Measurements from ENCODE around the gene MYOZ1.
"Not testable (repeated sequence)": the region's sequence is repeated elsewhere in the genome, so short reads cannot be mapped to it uniquely, and the experiment has no call there.

The MYOZ1 gene

GRCh38 chr10:73647211-73647874, 6.1 kb upstream of the MYOZ1 start:
- peak; percentile 26 for DNase-seq

DNA sequence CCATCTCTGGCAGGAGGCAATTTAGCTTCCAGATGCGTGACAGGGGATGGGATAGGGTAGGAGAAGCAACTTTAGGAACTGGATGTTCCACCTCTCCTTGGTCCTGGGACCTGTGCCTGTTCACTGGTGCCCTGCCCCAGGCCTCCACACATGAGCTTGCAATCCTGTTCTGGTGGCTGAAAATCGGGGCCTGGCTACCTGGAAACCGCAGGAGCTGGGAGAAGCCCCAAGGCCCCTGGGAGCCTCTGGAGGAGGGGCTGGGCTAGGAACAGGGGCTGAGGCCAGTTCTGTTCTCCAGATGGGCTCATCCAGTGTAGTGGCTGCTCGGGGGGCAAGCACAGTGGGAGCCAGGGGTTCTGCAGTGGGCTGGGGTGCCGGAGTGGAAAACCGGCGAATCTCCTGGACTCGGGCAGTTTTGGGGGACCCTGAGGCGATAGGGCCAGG, 5.3 kb upstream of the MYOZ1 start:
- no peak for DNase-seq

GRCh38 chr10:73645251-73645650, 4.0 kb upstream of the MYOZ1 start:
- DNase-seq: no peak

GRCh38 chr10:73644767-73645166, 3.5 kb upstream of the MYOZ1 start:
- no peak for DNase-seq

DNA sequence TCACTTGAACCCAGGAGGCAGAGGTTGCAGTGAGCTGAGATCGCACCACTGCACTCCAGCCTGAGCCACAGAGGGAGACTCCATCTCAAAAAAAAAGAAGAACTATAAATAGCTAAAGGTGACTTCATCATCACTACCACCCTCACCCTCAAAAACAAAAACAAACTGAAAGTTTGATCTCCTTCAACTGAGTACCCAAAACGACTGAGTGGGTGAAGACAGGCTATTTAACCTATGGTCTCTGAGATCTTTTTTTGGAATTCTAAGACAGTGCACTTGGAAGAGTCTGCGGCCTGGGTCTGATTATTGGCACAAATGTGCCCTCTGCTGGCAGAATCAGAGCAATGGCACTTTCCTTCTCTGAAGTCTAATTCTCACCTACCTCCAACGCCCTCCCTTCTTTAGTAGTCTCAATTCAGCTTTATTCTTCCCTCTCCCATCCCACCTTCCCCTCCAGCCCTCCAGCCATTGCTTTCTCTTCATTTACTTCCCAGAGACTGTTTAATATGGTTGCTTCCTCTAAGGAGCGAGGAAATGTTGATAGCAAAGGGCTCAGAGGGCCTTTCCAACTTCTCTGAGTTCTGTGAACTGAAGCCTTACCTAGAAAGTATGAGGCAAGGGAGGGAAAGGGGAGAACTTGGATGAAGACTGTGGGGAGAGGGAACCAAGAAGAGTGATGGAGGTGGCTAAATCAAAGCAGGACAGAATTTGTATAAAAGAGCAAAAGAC, 2.9 kb upstream of the MYOZ1 start:
- peak; percentile 77 for DNase-seq

- no peak for DNase-seq
These were observed 2.1 kb upstream of the MYOZ1 start for GRCh38 chr10:73643362-73643761.

DNA sequence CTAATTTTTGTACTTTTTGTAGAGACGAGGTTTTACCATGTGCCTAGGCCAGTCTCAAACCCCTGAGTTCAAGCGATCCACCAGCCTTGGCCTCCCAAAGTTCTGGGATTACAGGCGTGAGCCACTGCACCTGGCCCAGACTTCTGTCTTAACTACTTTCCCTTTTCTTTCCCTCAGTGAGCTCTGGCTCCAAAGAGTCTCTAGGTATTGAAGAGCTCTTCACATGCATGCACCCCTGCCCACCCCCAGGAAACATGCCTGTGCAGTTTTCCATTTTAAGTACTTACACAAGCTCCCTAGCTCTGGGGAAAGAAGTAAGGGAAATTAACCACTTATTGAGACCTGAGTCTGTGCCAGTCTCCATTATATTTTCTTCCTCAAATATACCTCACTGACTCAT, 2.0 kb downstream of the MYOZ1 start:
- no peak for DNase-seq

- DNase-seq: no peak
These were observed 5.5 kb downstream of the MYOZ1 start for GRCh38 chr10:73635781-73636180.

GRCh38 chr10:73634421-73634820, 6.9 kb downstream of the MYOZ1 start:
- DNase-seq: no peak

DNA sequence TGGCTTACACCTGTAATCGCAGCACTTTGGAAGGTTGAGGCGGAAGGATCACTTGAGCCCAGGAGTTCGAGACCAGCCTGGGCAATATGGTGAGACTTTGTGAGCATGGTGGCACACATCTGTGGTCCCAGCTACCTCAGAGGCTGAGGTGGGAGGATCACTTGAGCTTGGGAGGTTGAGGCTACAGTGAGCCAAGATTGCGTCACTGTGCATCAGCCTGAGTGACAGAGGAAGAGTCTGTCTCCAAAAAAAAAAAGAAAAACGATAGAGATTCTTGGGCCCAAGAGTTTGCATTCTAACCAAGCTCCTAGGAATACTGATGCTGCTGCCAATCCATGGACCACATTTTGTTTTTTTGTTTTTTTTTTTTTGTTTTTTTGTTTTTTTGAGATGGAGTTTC, 12.1 kb downstream of the MYOZ1 start:
- no peak for DNase-seq

GRCh38 chr10:73628405-73628804, 12.9 kb downstream of the MYOZ1 start:
- DNase-seq: no peak

DNA sequence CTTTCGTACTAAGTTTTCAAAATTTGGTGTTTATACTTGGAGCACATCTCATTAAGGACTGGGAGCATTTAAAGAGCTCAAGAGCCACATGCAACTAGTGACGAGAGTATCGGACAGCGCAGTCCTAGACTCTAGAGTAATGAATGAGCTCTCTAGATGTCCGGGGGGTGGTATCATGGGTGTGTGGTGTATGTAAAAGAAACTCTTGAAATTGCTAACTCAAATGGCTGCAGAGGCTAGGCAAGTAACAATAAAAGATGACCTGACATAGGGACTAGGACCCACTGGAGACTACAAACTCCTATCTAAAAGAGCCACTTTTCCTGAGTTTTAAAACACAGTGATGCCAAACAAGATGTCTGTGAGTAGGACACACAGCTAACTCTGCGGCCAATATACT, 14.0 kb downstream of the MYOZ1 start:
- no peak for DNase-seq

- DNase-seq: peak; percentile 91
These were observed 15.2 kb downstream of the MYOZ1 start for GRCh38 chr10:73625884-73626752.

DNA sequence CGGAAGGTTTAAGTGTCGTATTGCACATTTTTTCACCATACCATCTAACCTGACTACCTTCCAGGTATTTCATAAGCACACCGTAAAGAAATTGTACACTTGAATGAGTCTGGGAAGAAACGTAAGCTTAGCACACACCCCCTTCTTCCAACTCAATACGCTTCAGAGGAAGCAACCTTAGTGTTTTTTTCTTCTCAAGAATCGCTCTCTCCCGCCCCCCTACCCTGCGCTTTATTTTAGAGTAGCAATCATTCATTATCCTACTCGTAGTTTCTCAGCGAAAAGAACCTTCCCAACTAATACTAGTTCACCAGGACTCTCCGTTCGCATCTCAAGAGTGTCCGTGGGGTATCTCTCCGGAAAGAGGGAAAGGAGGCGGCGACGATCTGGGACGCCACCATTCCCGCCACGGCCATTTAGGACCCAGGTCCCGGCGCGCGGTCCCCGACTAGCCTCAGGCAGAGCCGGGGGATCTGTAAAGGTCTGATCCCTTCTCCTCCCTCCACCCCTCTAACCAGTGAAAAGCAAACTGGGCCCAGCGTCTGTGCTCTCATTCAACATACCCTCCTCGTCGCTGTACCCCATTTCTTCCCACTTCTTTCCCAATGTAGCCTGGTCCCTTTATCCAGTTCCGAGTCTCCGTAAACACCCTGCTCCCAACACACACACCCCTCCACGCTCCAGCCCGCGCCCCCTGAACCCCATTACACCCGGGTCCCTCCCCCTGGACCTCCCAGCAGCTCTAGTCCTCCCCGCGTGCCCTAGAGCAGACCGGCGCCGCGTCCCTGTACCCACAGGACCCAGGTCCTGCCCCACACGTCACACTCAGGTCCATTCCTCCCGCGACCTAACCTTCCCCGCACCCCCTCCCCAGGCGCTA, 16.0 kb downstream of the MYOZ1 start:
- DNase-seq: peak; percentile 42

DNA sequence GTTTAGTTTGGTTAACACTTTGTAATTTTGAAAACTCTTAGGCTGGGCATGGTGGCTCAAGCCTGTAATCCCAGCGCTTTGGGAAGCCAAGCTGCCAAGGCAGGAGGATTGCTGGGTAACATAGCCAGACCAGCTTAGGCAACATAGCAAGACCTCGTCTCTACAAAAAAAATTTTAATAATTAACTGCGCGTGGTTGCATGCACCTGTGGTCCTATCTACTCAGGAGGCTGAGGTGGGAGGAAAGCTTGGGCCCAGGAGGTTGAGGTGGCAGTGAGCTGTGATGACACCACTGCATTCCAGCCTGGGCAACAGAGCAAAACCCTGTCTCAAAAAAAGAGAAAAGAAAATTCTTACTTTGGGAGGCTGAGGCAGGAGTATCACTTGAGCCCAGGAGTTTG, 18.2 kb downstream of the MYOZ1 start:
- DNase-seq: no peak

GRCh38 chr10:73620974-73621373, 20.3 kb downstream of the MYOZ1 start:
- DNase-seq: not testable (repeated sequence)

DNA sequence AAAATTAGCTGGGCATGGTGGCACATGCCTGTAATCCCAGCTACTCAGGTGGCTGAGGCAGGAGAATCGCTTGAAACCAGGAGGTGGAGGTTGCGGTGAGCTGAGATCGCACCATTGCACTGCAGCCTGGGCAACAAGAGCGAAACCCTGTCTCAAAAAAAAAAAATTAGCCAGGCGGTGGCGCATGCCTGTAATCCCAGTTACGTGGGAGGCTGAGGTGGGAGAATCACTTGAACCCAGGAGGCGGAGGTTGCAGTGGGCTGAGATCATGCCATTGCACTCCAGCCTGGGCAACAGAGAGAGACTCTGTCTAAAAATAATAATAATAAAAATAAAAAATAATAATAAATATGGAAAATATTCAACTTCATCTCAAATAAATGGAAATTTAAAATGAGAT, 24.1 kb downstream of the MYOZ1 start:
- DNase-seq: not testable (repeated sequence)

- no peak for DNase-seq
These were observed 26.6 kb downstream of the MYOZ1 start for GRCh38 chr10:73614720-73615119.

DNA sequence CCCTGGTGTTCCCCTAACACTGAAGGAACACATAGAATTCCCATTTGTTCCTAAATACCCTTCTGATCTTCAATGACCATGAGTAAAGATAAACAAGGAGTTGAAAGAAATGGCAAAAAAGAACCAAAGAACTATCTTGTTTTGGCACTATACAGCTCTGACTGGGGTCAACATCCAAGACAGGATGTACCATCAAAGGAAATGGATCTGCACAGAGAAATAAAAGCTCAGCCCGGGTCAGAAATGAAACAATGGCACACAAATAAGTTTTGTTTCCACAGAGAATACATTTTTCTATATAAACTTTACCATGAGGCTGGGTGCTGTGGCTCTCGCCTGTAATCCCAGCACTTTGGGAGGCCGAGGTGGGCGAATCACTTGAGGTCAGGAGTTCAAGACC, 32.2 kb downstream of the MYOZ1 start:
- DNase-seq: no peak

DNA sequence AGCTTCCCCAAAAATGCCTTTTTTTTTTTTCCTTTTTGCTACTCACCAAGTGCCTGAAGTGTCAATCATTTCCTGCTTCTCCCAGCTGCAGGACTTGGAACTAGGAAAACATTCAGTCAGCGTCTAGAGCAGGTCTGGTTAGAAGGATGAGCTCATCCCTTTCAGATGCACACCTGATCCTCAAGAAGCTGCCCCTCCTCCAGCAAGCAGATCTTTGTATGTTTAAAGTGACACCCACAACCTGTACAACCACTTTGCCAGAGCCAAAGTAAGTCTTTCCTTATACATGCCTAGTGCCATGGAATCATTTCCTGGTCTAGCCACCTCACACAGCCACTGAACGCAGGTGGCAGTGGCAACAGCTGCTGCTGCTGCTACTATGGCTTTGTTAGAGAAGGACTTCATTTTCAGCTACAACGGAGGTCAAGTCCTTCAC, 39.8 kb downstream of the MYOZ1 start:
- no peak for DNase-seq

- no peak for DNase-seq
These were observed 43.9 kb downstream of the MYOZ1 start for GRCh38 chr10:73597346-73597745.

- no peak for DNase-seq
These were observed 47.5 kb downstream of the MYOZ1 start for GRCh38 chr10:73593812-73594211.

DNA sequence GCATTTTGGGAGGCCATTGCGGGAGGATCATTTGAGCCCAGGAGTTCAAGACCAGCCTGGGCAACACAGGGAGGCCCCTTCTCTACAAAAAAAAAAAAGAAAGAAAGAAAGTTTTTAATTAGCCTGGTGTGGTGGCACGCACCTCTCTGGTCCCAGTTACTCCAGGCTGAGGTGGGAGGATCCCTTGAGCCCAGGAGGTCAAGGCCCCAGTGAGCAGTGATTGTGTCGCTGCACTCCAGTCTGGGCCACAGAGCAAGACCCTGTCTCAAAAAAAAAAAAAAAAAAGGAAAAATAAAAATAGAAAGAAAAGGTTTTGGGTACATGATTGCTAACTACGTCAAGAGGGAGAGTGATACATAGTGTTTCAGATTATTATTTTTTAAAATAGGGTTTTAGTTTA, 48.2 kb downstream of the MYOZ1 start:
- no peak for DNase-seq

Measured in midbrain (tissue), 1 donor.